NCI-H1048 (cell line): ENCODE data around the gene UBE2G2.

Source experiments
- DNase-seq: peaks from one replicate; lab custom pipeline; 2025; lab: John Stamatoyannopoulos, UW

Gene UBE2G2

GRCh38 chr21:44785620-44786335, 15.8 kb downstream of the UBE2G2 start:
- no peak for DNase-seq

- no peak for DNase-seq
Measured at GRCh38 chr21:44784810-44785209, 16.8 kb downstream of the UBE2G2 start.

GRCh38 chr21:44783020-44783696, 18.5 kb downstream of the UBE2G2 start:
- no peak for DNase-seq

GRCh38 chr21:44780767-44781459, 20.7 kb downstream of the UBE2G2 start:
- no peak for DNase-seq

- no peak for DNase-seq
Measured at GRCh38 chr21:44780137-44780502, 21.5 kb downstream of the UBE2G2 start.

- DNase-seq = no peak
Measured at GRCh38 chr21:44779417-44780136, 22.0 kb downstream of the UBE2G2 start.

- no peak for DNase-seq
Measured at GRCh38 chr21:44778983-44779382, 22.6 kb downstream of the UBE2G2 start.

GRCh38 chr21:44778499-44778911, 23.1 kb downstream of the UBE2G2 start:
- no peak for DNase-seq

GRCh38 chr21:44778094-44778493, 23.5 kb downstream of the UBE2G2 start:
- DNase-seq = no peak

GRCh38 chr21:44774972-44775371, 26.6 kb downstream of the UBE2G2 start:
- no peak for DNase-seq

- DNase-seq = no peak
Measured at GRCh38 chr21:44773291-44773932, 28.2 kb downstream of the UBE2G2 start.

- no peak for DNase-seq
Measured at GRCh38 chr21:44771896-44772525, 29.6 kb downstream of the UBE2G2 start.

GRCh38 chr21:44767834-44768831, 33.5 kb downstream of the UBE2G2 start:
- DNase-seq = no peak

GRCh38 chr21:44766818-44767354, 34.7 kb downstream of the UBE2G2 start:
- DNase-seq = no peak

- DNase-seq = no peak
Measured at GRCh38 chr21:44766014-44766817, 35.4 kb downstream of the UBE2G2 start.

- no peak for DNase-seq
Measured at GRCh38 chr21:44765231-44766013, 36.2 kb downstream of the UBE2G2 start.

- no peak for DNase-seq
Measured at GRCh38 chr21:44764319-44765230, 37.0 kb downstream of the UBE2G2 start.
